Measurements from ENCODE around the gene ISG15. TPM values are rescaled to one million over a fixed set of nuclear protein-coding genes. Genes with fewer than 3 reads are reported as not detected.
"Not testable (repeated sequence)": the region's sequence is repeated elsewhere in the genome, so short reads cannot be mapped to it uniquely, and the experiment has no call there.

ISG15 gene
- total RNA-seq, 1 donor: 90.5 TPM

DNA sequence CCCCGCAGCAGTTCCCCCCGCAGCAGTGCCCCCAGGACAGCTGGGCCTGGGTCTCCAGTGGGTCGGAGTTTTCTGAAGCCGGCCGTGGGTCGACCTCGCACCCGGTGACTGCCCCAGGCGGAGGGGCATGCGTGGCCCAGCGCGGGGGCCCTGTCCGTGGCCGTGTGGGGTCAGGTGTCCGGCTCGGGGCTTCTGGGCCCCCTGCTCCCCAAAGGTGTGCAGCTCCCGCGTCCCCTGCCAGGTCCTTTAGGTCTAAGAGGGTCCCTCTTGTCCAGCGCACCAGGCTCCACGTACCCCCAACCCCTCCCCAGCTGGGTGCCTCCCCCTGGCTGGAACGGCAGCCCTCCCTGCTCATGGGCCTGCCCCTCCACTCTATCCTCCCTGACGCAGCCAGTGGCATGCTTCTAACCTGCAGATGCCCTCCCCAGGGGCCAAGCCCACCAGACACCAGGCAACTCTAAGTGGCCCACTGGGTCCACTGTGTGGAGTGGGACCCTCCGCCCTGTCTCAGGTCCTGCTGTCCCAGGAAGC, 7.5 kb upstream of the ISG15 start:
- Histone ChIP-seq H3K36me3 (ENCODE audit: insufficient read depth, low read length) (no peaks in the 10 kb centered on the region), H4K20me1 (ENCODE audit: insufficient read depth, low read length) (peaks cover 3% of the 10 kb centered on the region), H3K4me1 (ENCODE audit: insufficient read depth, low read length) (peaks cover 2% of the 10 kb centered on the region), H3K27ac (ENCODE audit: low read depth, low read length) (no peak overlapping the region), H3K9me3 (ENCODE audit: low read depth, low read length) (no peaks in the 10 kb centered on the region), H2AFZ (ENCODE audit: low read length) (no peak overlapping the region), H3K27me3 (ENCODE audit: insufficient read depth, low read length) (peaks cover 14% of the 10 kb centered on the region), H3K79me2 (ENCODE audit: insufficient read depth, low read length) (no peaks in the 10 kb centered on the region), H3K4me3 (ENCODE audit: insufficient read depth, low read length) (no peak overlapping the region), H3K4me2 (ENCODE audit: insufficient read depth, low read length) (no peak overlapping the region)
- DNase-seq (ENCODE audit: insufficient read length, low spot score, missing footprints): peak; percentile 76
- TF ChIP-seq, protein P1, sequence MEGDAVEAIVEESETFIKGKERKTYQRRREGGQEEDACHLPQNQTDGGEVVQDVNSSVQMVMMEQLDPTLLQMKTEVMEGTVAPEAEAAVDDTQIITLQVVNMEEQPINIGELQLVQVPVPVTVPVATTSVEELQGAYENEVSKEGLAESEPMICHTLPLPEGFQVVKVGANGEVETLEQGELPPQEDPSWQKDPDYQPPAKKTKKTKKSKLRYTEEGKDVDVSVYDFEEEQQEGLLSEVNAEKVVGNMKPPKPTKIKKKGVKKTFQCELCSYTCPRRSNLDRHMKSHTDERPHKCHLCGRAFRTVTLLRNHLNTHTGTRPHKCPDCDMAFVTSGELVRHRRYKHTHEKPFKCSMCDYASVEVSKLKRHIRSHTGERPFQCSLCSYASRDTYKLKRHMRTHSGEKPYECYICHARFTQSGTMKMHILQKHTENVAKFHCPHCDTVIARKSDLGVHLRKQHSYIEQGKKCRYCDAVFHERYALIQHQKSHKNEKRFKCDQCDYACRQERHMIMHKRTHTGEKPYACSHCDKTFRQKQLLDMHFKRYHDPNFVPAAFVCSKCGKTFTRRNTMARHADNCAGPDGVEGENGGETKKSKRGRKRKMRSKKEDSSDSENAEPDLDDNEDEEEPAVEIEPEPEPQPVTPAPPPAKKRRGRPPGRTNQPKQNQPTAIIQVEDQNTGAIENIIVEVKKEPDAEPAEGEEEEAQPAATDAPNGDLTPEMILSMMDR (IDR thresholded peaks at IDR 0.05; ENCODE audit: extremely low read depth, low read depth, low read length): no peak

DNA sequence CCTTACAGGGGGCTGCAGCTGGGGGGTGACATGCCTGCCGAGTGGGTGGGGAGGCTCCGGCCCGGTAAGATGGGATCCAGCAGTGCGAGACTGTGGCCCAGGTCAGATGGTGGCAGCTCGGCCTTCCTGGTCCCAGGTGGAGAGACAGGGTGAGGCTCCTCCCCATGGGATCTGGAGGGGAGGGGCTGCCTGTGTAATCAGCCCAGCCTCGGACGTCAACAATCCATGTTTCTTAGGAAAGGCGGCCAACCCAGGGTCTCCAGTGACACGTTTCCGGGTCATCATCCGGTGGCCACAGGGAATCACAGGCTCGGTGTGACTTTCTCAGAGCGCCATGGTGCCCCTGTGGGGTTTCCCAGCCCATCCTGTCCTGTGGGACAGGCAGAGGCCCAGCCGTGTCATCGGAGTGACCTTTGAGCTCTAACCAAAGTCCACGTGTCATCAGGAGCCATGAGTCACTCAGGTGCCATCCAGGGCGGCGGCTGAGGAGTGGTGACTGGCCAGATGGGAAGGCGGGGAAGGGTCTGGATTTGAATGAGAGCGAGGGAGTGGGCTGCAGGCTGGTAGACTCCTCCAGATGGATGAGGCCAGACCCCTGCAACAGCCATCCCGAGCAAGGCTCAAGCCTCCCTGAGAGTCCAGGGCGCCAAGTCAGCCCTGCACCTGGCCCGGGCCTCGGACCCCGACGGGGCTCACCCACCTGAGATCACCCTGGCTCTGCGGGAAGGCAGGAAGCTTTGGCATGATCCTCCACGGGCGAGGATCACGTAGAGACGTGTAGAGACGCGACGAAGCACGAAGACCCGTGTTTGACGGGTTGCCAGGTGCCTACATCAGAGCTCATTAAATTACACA, 6.8 kb upstream of the ISG15 start:
- H3K4me3 ChIP-seq (ENCODE audit: insufficient read depth, low read length): no peak overlapping the region
- no peak overlapping the region for H3K4me2 ChIP-seq (ENCODE audit: insufficient read depth, low read length)
- no peak overlapping the region for H3K27ac ChIP-seq (ENCODE audit: low read depth, low read length)
- H3K9me3 ChIP-seq (ENCODE audit: low read depth, low read length): no peaks in the 10 kb centered on the region
- TF ChIP-seq, protein P1 (IDR thresholded peaks at IDR 0.05; ENCODE audit: extremely low read depth, low read depth, low read length): no peak
- H3K4me1 ChIP-seq (ENCODE audit: insufficient read depth, low read length): no peaks in the 10 kb centered on the region
- peak; percentile 70 for DNase-seq (ENCODE audit: insufficient read length, low spot score, missing footprints)
- H3K27me3 ChIP-seq (ENCODE audit: insufficient read depth, low read length): peaks cover 8% of the 10 kb centered on the region
- peaks cover 3% of the 10 kb centered on the region for H4K20me1 ChIP-seq (ENCODE audit: insufficient read depth, low read length)
- no peak overlapping the region for H2AFZ ChIP-seq (ENCODE audit: low read length)
- H3K79me2 ChIP-seq (ENCODE audit: insufficient read depth, low read length): no peaks in the 10 kb centered on the region
- no peaks in the 10 kb centered on the region for H3K36me3 ChIP-seq (ENCODE audit: insufficient read depth, low read length)

DNA sequence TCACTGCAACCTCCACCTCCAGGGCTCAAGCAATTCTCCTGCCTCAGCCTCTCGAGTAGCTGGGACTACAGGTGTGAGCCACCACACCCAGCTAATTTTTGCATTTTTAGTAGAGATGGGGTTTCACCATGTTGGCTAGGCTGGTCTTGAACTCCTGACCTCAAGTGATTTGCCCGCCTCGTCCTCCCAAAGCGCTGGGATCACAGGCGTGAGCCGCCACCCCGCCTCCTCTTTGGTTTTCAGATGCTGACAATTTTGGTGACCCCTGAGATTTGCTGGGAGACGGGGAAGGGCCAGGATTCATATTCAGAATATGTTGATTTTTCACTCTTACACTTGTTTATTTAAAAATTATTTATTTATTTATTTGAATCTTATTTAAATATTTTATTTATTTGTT, 3.2 kb upstream of the ISG15 start:
- DNase-seq (ENCODE audit: insufficient read length, low spot score, missing footprints); H3K27me3 ChIP-seq (ENCODE audit: insufficient read depth, low read length); H2AFZ ChIP-seq (ENCODE audit: low read length); H3K79me2 ChIP-seq (ENCODE audit: insufficient read depth, low read length); H3K36me3 ChIP-seq (ENCODE audit: insufficient read depth, low read length); H3K4me2 ChIP-seq (ENCODE audit: insufficient read depth, low read length); H3K4me3 ChIP-seq (ENCODE audit: insufficient read depth, low read length); H3K27ac ChIP-seq (ENCODE audit: low read depth, low read length); H3K4me1 ChIP-seq (ENCODE audit: insufficient read depth, low read length); H3K9me3 ChIP-seq (ENCODE audit: low read depth, low read length); H4K20me1 ChIP-seq (ENCODE audit: insufficient read depth, low read length): not testable (repeated sequence)

DNA sequence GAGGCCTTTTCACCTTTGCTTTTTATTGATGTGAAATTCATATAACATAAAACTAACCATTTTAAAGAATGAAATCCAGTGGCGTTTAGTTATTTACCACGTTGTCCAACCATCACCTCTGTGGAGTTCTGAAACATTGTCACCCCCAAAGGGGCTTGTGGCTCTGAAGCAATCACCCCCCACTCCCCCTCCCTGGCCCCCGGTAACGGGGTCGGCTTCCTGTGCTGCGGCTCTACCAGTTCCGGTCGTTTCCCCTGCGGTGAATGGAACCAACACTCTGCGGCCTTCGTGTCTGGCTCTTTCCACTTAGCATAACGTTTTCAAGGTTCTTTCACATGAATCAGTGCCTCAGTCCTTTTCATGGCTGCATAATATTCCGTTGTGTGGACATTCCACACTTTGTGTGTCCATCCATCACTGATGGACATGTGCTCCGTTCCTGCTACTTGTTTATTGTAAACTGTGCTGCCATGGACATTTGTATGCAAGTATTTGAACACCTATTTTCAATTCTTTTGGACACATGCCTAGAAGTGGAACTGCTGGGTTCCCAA, 1.8 kb upstream of the ISG15 start:
- TF ChIP-seq, protein P1 (IDR thresholded peaks at IDR 0.05; ENCODE audit: extremely low read depth, low read depth, low read length): no peak
- no peak overlapping the region for H2AFZ ChIP-seq (ENCODE audit: low read length)
- no peaks in the 10 kb centered on the region for H3K4me1 ChIP-seq (ENCODE audit: insufficient read depth, low read length)
- no peak overlapping the region for H3K27ac ChIP-seq (ENCODE audit: low read depth, low read length)
- no peak overlapping the region for H3K4me3 ChIP-seq (ENCODE audit: insufficient read depth, low read length)
- H3K27me3 ChIP-seq (ENCODE audit: insufficient read depth, low read length): no peaks in the 10 kb centered on the region
- H3K79me2 ChIP-seq (ENCODE audit: insufficient read depth, low read length): no peaks in the 10 kb centered on the region
- no peak for DNase-seq (ENCODE audit: insufficient read length, low spot score, missing footprints)
- H3K36me3 ChIP-seq (ENCODE audit: insufficient read depth, low read length): no peaks in the 10 kb centered on the region
- H3K9me3 ChIP-seq (ENCODE audit: low read depth, low read length): no peaks in the 10 kb centered on the region
- H4K20me1 ChIP-seq (ENCODE audit: insufficient read depth, low read length): no peaks in the 10 kb centered on the region
- H3K4me2 ChIP-seq (ENCODE audit: insufficient read depth, low read length): no peak overlapping the region

DNA sequence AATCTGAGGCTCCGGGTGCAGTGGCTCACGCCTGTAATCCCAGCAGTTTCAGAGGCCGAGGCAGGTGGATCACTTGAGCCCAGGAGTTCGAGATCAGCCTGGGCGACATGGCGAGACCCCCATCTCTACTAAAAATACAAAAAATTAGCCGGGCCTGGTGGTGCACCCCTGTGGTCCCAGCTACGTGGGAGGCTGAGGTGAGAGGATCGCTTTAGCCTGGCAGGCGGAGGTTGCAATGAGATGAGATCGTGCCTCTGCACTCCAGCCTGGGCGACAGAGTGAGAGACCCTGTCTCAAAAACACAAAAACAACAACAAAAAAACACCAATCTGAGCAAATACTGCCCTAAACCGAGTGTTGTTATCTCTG, 577 bp upstream of the ISG15 start:
- DNase-seq (ENCODE audit: insufficient read length, low spot score, missing footprints); H3K27me3 ChIP-seq (ENCODE audit: insufficient read depth, low read length); H4K20me1 ChIP-seq (ENCODE audit: insufficient read depth, low read length); H3K36me3 ChIP-seq (ENCODE audit: insufficient read depth, low read length); H3K4me1 ChIP-seq (ENCODE audit: insufficient read depth, low read length); H3K9me3 ChIP-seq (ENCODE audit: low read depth, low read length); H3K79me2 ChIP-seq (ENCODE audit: insufficient read depth, low read length): not testable (repeated sequence)
- Histone ChIP-seq H3K27ac (ENCODE audit: low read depth, low read length) (peak overlapping the region; percentile 93), H2AFZ (ENCODE audit: low read length) (peak overlapping the region; percentile 99), H3K4me2 (ENCODE audit: insufficient read depth, low read length) (peak overlapping the region; percentile 96), H3K4me3 (ENCODE audit: insufficient read depth, low read length) (peak overlapping the region; percentile 99)
